Liver (tissue), 9 donors: ENCODE data around the gene ZBTB17. TPM values are rescaled to one million over a fixed set of nuclear protein-coding genes. Genes with fewer than 3 reads are reported as not detected.

Experiments used
- DNase-seq: peaks from one replicate; pipeline ENCODE4 v3.0.0-alpha.2; 2017; ENCODE audit warnings: low spot score
- H3K27ac ChIP-seq, 2 donors: one replicate each; pipeline ENCODE4 v1.7.0; 2013; ENCODE audit warnings: inconsistent platforms in 2 of 2, low read length in 2 of 2, control low read depth in 1 of 2, low read depth in 1 of 2, mild to moderate bottlenecking in 1 of 2
- H3K27me3 ChIP-seq, 4 donors: one replicate each; pipeline versions ENCODE4 v1.6.1 to v1.7.0; 2013; ENCODE audit warnings: low read length in 3 of 4, inconsistent platforms in 1 of 4, mild to moderate bottlenecking in 1 of 4, moderate library complexity in 1 of 4; ENCODE audit not compliant: control insufficient read depth in 4 of 4, insufficient read depth in 4 of 4
- H3K36me3 ChIP-seq, 4 donors: one replicate each; pipeline versions ENCODE4 v1.6.1 to v1.7.0; 2013; ENCODE audit warnings: low read length in 3 of 4, mild to moderate bottlenecking in 3 of 4, low read depth in 1 of 4, moderate library complexity in 1 of 4; ENCODE audit not compliant: control insufficient read depth in 4 of 4, insufficient read depth in 3 of 4
- H3K4me1 ChIP-seq, 4 donors: one replicate each; pipeline versions ENCODE4 v1.6.1 to v1.7.0; 2013; ENCODE audit warnings: low read length in 3 of 4, mild to moderate bottlenecking in 3 of 4, moderate library complexity in 1 of 4; ENCODE audit not compliant: control insufficient read depth in 4 of 4, insufficient read depth in 4 of 4
- H3K4me3 ChIP-seq, 3 donors: one replicate each; pipeline versions ENCODE4 v1.6.1 to v1.7.0; 2013; ENCODE audit warnings: low read length in 3 of 3, control low read depth in 1 of 3, low read depth in 1 of 3, mild to moderate bottlenecking in 1 of 3
- H3K9ac ChIP-seq, 2 donors: one replicate each; pipeline ENCODE4 v1.7.0; 2013; ENCODE audit warnings: low read length in 2 of 2, mild to moderate bottlenecking in 2 of 2, moderate library complexity in 2 of 2, control low read depth in 1 of 2, low read depth in 1 of 2
- H3K9me3 ChIP-seq, 4 donors: one replicate each; pipeline versions ENCODE4 v1.6.1 to v1.7.0; 2013; ENCODE audit warnings: low read length in 3 of 4; ENCODE audit not compliant: control insufficient read depth in 4 of 4
- EGR1 ChIP-seq, 2 donors: IDR thresholded peaks; 2 replicates each; pipeline ENCODE4 v1.6.1; 2016 to 2018; ENCODE audit warnings: antibody characterized with exemption in 2 of 2, low read depth in 2 of 2
- FOXA1 ChIP-seq: IDR thresholded peaks from 2 replicates; pipeline ENCODE4 v1.6.1; 2016; ENCODE audit warnings: antibody characterized with exemption
- FOXA2 ChIP-seq: IDR thresholded peaks from 2 replicates; pipeline ENCODE4 v1.6.1; 2016; ENCODE audit warnings: antibody characterized with exemption
- GABPA ChIP-seq, 2 donors: IDR thresholded peaks in 1 of 2; conservative IDR thresholded peaks in 1 of 2; 2 replicates each; pipeline ENCODE4 v1.6.1; 2016; ENCODE audit warnings: antibody characterized with exemption in 2 of 2, mild to moderate bottlenecking in 1 of 2, moderate library complexity in 1 of 2
- HNF4A ChIP-seq, 2 donors: conservative IDR thresholded peaks; 2 replicates each; pipeline ENCODE4 v1.6.1; 2016; ENCODE audit warnings: antibody characterized with exemption in 2 of 2, mild to moderate bottlenecking in 2 of 2
- HNF4G ChIP-seq: IDR thresholded peaks from 2 replicates; pipeline ENCODE4 v1.6.1; 2016; ENCODE audit warnings: antibody characterized with exemption
- JUND ChIP-seq, 2 donors: IDR thresholded peaks; 2 replicates each; pipeline ENCODE4 v1.6.1; 2016; ENCODE audit warnings: antibody characterized with exemption in 2 of 2
- NR2F2 ChIP-seq: IDR thresholded peaks from 2 replicates; pipeline ENCODE4 v1.6.1; 2016; ENCODE audit warnings: antibody characterized with exemption
- RAD21 ChIP-seq, 2 donors: IDR thresholded peaks; 2 replicates each; pipeline ENCODE4 v1.6.1; 2016; ENCODE audit warnings: antibody characterized with exemption in 2 of 2, mild to moderate bottlenecking in 2 of 2
- RXRA ChIP-seq, 2 donors: IDR thresholded peaks; 2 replicates each; pipeline ENCODE4 v1.6.1; 2017 to 2018; ENCODE audit warnings: antibody characterized with exemption in 2 of 2, mild to moderate bottlenecking in 1 of 2
- SP1 ChIP-seq: IDR thresholded peaks from 2 replicates; pipeline ENCODE4 v1.6.1; 2018; ENCODE audit warnings: antibody characterized with exemption, mild to moderate bottlenecking
- TAF1 ChIP-seq: conservative IDR thresholded peaks from 2 replicates; pipeline ENCODE4 v1.6.1; 2016; ENCODE audit warnings: antibody characterized with exemption, mild to moderate bottlenecking
- YY1 ChIP-seq: IDR thresholded peaks from 2 replicates; pipeline ENCODE4 v1.6.1; 2016; ENCODE audit warnings: antibody characterized with exemption, mild to moderate bottlenecking
- WGBS: extraction: QIAGEN DNeasy Blood & Tissue Kit; methylation state at CpG from one replicate; pipeline ENCODE4 v1.1.7; 2013; 5-methylcytosine and 5-hydroxymethylcytosine counted together
- polyA plus RNA-seq, 2 donors: library from polyadenylated mRNA; stranded (reverse) in 1 of 2; unstranded in 1 of 2; fragments of 200-250 nt in 1 of 2; fragments of >200 nt in 1 of 2; fragmentation: Nextera tagmentation in 1 of 2; extraction: Ambion mirVana in 1 of 2; gene quantifications; one replicate each; pipeline versions ENCODE4 v1.2.1 to v1.2.3, GENCODE V29; 2013 to 2015
- total RNA-seq, 2 donors: library from RNA; depleted of rRNA; stranded (reverse); fragments of >200 nt; gene quantifications; one replicate each; pipeline ENCODE4 v1.2.3, GENCODE V29; 2014
- TF ChIP-seq, protein P1 (sequence below): IDR thresholded peaks from 2 replicates; pipeline ENCODE4 v1.6.1; 2016; ENCODE audit warnings: antibody characterized with exemption
- TF ChIP-seq, protein P2 (sequence below): IDR thresholded peaks from 2 replicates; pipeline ENCODE4 v1.6.1; 2016; ENCODE audit warnings: antibody characterized with exemption
- TF ChIP-seq, protein P3 (sequence below): IDR thresholded peaks from 2 replicates; pipeline ENCODE4 v1.6.1; 2016; ENCODE audit warnings: antibody characterized with exemption
- TF ChIP-seq, protein P4 (sequence below): fragments of 150-350 bp; IDR thresholded peaks from 2 replicates; pipeline ENCODE4 v1.5.1; 2017; ENCODE audit warnings: improper control_type of control experiment, low read depth, low read length; ENCODE audit not compliant: missing input control
- TF ChIP-seq, protein P5 (sequence below): IDR thresholded peaks from 2 replicates; pipeline ENCODE4 v1.6.1; 2016; ENCODE audit warnings: antibody characterized with exemption, mild to moderate bottlenecking
- donor health status: healthy.
- donor health status: healthy.
- donor health status: healthy.
- donor health status: healthy.
- donor health status: healthy.

Gene ZBTB17
- total and polyA plus RNA-seq, 4 donors, result 8.9 to 15.1 (median 9.9) TPM

DNA sequence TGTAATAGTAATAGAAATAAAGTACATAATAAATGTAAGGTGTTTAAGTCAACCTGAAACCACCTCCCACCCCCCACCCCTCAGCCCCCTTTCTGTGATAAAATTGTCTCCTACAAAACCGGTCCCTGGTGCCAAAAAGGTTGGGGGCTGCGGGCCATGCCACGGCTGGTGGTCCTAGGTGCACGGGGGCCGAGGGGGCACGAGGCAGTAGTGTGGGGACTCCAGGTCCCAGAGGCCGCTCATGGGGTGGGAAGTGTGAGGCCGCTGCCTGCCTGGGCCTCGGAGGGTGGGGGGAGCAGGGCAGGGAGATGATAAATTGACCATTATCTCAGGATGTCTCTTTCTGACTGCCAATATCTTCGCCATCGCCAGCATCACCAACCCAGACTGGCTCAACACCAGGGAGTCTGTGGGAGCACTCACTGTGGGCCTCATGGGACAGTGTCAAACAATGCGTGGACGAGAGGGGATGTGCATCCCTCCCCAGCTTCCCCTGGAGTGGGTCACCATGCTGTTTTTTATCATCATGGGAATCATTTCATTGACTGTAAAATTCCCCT, 6.5 kb downstream of the ZBTB17 start:
- H3K4me1 ChIP-seq, result peaks cover 0 to 3% (median 2%) of the 10 kb centered on the region in 4 donors
- no peak for DNase-seq
- TF ChIP-seq, protein P1, sequence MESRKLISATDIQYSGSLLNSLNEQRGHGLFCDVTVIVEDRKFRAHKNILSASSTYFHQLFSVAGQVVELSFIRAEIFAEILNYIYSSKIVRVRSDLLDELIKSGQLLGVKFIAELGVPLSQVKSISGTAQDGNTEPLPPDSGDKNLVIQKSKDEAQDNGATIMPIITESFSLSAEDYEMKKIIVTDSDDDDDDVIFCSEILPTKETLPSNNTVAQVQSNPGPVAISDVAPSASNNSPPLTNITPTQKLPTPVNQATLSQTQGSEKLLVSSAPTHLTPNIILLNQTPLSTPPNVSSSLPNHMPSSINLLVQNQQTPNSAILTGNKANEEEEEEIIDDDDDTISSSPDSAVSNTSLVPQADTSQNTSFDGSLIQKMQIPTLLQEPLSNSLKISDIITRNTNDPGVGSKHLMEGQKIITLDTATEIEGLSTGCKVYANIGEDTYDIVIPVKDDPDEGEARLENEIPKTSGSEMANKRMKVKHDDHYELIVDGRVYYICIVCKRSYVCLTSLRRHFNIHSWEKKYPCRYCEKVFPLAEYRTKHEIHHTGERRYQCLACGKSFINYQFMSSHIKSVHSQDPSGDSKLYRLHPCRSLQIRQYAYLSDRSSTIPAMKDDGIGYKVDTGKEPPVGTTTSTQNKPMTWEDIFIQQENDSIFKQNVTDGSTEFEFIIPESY, result no peak
- TF ChIP-seq RXRA (IDR thresholded peaks at IDR 0.05) (no peak), NR2F2 (no peak), SP1 (no peak), HNF4G (no peak), FOXA2 (no peak), JUND (IDR thresholded peaks at IDR 0.05) (no peak), GABPA (IDR thresholded peaks at IDR 0.05 in 1 of 2, conservative IDR thresholded peaks at IDR 0.05 in 1 of 2) (no peak), TAF1 (no peak)
- TF ChIP-seq, protein P2, sequence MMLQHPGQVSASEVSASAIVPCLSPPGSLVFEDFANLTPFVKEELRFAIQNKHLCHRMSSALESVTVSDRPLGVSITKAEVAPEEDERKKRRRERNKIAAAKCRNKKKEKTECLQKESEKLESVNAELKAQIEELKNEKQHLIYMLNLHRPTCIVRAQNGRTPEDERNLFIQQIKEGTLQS, result no peak
- TF ChIP-seq, protein P3, sequence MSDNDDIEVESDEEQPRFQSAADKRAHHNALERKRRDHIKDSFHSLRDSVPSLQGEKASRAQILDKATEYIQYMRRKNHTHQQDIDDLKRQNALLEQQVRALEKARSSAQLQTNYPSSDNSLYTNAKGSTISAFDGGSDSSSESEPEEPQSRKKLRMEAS, result no peak

DNA sequence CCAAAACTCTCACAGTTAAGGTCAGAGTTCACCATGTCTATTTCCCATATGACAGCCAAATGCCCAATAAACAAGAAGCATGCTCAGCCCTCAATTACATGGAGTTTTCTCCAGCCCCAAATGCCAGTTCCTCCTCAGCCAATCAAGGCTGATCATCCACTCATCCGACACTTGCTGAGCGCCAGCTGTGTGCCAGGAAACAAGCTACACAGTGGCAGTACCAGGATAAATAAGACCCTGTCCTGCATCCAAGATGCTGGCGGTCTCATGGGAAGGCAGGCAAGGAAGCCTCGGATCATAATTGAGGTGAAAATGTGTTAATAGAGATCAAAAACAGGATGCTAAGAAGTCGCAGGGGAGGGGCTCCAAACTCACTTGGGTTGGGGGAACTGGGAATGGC, 7.7 kb downstream of the ZBTB17 start:
- 97% methylated on average over 5 of the region's 5 CpGs for WGBS
- Histone ChIP-seq H3K4me3 (no peak overlapping the region), H3K4me1 (peaks cover 0 to 3% (median 0%) of the 10 kb centered on the region in 4 donors), H3K27ac (no peak overlapping the region), H3K9ac (no peak overlapping the region), H3K9me3 (no peaks in the 10 kb centered on the region), H3K27me3 (no peaks in the 10 kb centered on the region), H3K36me3 (peaks cover 9 to 17% (median 13%) of the 10 kb centered on the region in 4 donors)
- DNase-seq, result no peak
- TF ChIP-seq HNF4A (conservative IDR thresholded peaks at IDR 0.05), result no peak
- TF ChIP-seq, protein P4, sequence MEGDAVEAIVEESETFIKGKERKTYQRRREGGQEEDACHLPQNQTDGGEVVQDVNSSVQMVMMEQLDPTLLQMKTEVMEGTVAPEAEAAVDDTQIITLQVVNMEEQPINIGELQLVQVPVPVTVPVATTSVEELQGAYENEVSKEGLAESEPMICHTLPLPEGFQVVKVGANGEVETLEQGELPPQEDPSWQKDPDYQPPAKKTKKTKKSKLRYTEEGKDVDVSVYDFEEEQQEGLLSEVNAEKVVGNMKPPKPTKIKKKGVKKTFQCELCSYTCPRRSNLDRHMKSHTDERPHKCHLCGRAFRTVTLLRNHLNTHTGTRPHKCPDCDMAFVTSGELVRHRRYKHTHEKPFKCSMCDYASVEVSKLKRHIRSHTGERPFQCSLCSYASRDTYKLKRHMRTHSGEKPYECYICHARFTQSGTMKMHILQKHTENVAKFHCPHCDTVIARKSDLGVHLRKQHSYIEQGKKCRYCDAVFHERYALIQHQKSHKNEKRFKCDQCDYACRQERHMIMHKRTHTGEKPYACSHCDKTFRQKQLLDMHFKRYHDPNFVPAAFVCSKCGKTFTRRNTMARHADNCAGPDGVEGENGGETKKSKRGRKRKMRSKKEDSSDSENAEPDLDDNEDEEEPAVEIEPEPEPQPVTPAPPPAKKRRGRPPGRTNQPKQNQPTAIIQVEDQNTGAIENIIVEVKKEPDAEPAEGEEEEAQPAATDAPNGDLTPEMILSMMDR, result no peak
- TF ChIP-seq, protein P1, result no peak
- TF ChIP-seq, protein P2, result no peak
- TF ChIP-seq YY1, result no peak
- no peak for TF ChIP-seq FOXA1
- TF ChIP-seq GABPA (IDR thresholded peaks at IDR 0.05 in 1 of 2, conservative IDR thresholded peaks at IDR 0.05 in 1 of 2), result no peak
- TF ChIP-seq RAD21 (IDR thresholded peaks at IDR 0.05), result no peak
- no peak for TF ChIP-seq FOXA2
- TF ChIP-seq TAF1, result no peak
- TF ChIP-seq HNF4G, result no peak
- no peak for TF ChIP-seq SP1
- TF ChIP-seq, protein P3, result no peak
- TF ChIP-seq EGR1 (IDR thresholded peaks at IDR 0.05; ENCODE audit: low read depth in 2 of 2), result no peak
- TF ChIP-seq RXRA (IDR thresholded peaks at IDR 0.05), result no peak
- TF ChIP-seq NR2F2, result no peak
- TF ChIP-seq, protein P5, sequence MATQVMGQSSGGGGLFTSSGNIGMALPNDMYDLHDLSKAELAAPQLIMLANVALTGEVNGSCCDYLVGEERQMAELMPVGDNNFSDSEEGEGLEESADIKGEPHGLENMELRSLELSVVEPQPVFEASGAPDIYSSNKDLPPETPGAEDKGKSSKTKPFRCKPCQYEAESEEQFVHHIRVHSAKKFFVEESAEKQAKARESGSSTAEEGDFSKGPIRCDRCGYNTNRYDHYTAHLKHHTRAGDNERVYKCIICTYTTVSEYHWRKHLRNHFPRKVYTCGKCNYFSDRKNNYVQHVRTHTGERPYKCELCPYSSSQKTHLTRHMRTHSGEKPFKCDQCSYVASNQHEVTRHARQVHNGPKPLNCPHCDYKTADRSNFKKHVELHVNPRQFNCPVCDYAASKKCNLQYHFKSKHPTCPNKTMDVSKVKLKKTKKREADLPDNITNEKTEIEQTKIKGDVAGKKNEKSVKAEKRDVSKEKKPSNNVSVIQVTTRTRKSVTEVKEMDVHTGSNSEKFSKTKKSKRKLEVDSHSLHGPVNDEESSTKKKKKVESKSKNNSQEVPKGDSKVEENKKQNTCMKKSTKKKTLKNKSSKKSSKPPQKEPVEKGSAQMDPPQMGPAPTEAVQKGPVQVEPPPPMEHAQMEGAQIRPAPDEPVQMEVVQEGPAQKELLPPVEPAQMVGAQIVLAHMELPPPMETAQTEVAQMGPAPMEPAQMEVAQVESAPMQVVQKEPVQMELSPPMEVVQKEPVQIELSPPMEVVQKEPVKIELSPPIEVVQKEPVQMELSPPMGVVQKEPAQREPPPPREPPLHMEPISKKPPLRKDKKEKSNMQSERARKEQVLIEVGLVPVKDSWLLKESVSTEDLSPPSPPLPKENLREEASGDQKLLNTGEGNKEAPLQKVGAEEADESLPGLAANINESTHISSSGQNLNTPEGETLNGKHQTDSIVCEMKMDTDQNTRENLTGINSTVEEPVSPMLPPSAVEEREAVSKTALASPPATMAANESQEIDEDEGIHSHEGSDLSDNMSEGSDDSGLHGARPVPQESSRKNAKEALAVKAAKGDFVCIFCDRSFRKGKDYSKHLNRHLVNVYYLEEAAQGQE, result no peak

More for the DNA sequence above, 6.5 kb downstream of the ZBTB17 start:
- WGBS, result 98% methylated on average over 13 of the region's 13 CpGs
- H3K27ac ChIP-seq, result no peak overlapping the region
- H3K27me3 ChIP-seq, result no peaks in the 10 kb centered on the region
- H3K9me3 ChIP-seq, result no peaks in the 10 kb centered on the region
- H3K9ac ChIP-seq, result no peak overlapping the region
- H3K36me3 ChIP-seq, result peaks cover 9 to 17% (median 14%) of the 10 kb centered on the region in 4 donors
- H3K4me3 ChIP-seq, result no peak overlapping the region
